Occipital lobe (tissue), 2 donors: Measurements from ENCODE around the gene ROR1. TPM values are rescaled to one million over a fixed set of nuclear protein-coding genes. Genes with fewer than 3 reads are reported as not detected.
"Not testable (repeated sequence)": the region's sequence is repeated elsewhere in the genome, so short reads cannot be mapped to it uniquely, and the experiment has no call there.

ENCODE experiments used
- DNase-seq: peaks from one replicate; lab custom pipeline; 2025; lab: John Stamatoyannopoulos, UW
- total RNA-seq: library from RNA; depleted of rRNA; stranded (reverse); fragments of >200 nt; gene quantifications from one replicate; pipeline ENCODE4 v1.2.3, GENCODE V29; 2014

ROR1 gene
- total RNA-seq, 1 donor from 2014 or later, result 2.5 TPM

- DNase-seq, result no peak
These were observed 18.3 kb downstream of the ROR1 start for GRCh38 chr1:63792152-63792551.

- no peak for DNase-seq
These were observed 20.0 kb downstream of the ROR1 start for GRCh38 chr1:63793741-63794240.

- DNase-seq, result no peak
These were observed 20.5 kb downstream of the ROR1 start for GRCh38 chr1:63794354-63794753.

DNA sequence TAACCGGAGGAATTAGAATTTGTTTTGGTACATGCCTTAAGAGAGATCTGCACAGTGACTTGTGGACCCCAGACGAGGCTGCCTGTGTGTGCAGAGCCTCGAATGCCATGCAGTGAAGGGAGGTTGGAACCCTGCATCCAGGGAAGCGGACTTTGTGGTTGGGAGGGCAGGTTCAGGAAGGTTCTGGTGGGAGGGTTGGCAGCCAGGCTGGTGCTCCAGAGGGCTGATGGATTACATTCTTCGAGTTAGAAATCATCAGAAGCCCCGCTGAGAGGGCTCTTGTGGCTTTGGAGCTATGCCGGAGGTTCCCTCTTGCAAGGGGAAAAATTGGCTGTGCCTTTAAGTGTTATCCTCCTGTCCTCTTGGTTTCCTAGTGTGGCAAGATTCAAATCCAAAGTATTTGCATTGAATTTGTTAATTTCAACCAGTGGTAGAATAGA, 21.1 kb downstream of the ROR1 start:
- DNase-seq, result no peak

GRCh38 chr1:63795455-63795854, 21.6 kb downstream of the ROR1 start:
- no peak for DNase-seq

- no peak for DNase-seq
These were observed 23.4 kb downstream of the ROR1 start for GRCh38 chr1:63797056-63797726.

GRCh38 chr1:63798284-63798683, 24.5 kb downstream of the ROR1 start:
- DNase-seq, result no peak

DNA sequence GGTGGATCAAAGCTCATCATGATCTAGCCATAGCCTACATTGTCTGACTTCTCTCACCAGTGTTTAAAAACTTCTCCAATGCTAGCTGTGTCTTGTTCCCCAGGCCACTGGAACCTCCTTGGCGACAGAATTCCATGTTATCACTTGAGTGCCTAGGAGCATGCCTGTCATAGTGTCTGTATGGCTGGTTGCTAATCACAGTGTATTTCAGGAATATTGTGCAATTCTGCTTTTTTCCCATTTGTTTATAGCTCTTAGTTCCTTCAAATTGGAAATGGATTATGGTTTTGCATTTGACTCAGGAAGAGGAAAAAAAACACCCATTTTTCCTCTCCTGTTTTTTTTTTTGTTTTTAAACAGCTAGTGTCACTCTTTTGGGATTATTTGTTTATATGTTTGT, 25.5 kb downstream of the ROR1 start:
- DNase-seq, result no peak

DNA sequence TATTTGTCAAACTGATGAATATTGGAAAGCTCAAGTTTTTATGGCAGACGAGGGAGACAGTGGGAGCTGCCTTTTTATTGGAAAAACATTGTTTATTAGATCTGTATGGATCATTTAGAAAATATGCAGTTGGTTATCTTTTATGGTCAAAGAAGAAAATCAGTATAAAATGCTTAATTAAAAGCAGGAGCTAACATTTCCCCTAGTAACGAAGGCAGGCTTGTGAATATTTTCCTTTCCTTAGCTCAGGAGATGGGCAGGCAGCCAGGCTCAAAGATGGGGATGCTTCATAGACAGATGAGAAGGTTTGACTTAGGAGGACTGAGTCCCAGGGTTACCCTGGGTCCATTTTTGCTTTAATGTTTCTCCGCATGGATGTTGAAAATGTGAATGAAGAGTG, 26.0 kb downstream of the ROR1 start:
- no peak for DNase-seq

DNA sequence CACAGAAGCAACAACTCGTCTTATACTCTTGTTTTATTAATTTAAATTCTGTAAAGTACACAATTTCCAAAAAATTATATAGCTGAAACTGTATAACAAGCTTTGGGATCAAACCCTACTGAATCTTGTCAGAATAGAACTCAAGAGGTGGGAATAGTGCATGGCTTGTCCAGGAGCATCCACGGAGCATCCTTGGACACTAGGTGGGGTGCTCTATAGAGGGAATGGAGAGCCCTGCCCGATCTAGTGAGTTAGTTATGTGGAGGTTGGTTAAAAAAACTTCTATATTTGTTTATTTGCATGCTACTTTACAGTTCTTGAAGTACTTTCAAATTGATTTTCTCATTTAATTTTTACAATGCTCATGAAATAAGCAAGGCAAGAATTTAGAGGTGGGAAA, 28.3 kb downstream of the ROR1 start:
- DNase-seq, result no peak

DNA sequence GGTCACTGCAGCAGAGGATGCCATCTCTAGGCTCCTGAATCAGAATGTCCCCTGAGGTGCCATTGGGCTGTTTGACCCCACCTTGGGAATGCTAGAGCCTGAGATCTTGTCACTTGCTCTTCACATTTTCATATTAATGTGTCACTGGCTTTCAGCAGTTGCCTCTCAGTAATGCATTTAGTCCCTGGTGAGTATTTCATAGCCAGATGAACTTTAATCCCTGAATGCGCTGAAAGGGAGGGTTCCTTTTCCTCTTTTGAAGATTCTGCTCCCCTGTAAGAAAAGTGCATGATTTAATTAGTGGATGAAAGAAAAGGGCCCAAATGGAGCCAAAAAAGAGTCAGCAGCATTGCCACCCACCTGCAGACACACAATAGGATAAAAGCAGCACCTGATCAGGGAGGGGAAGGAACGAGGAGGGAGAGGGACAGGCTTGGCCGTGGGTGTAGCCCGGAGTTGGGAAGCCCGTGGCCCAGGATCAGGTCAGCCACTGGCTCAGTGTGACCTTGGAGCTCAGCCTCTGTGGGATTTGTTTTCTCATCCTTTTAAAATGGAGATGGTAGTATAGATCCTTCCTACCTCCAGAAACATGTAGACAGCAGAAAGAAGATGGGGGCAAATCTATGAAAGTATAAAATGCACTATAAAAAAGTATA, 31.1 kb downstream of the ROR1 start:
- no peak for DNase-seq

GRCh38 chr1:63807046-63807445, 33.2 kb downstream of the ROR1 start:
- no peak for DNase-seq

DNA sequence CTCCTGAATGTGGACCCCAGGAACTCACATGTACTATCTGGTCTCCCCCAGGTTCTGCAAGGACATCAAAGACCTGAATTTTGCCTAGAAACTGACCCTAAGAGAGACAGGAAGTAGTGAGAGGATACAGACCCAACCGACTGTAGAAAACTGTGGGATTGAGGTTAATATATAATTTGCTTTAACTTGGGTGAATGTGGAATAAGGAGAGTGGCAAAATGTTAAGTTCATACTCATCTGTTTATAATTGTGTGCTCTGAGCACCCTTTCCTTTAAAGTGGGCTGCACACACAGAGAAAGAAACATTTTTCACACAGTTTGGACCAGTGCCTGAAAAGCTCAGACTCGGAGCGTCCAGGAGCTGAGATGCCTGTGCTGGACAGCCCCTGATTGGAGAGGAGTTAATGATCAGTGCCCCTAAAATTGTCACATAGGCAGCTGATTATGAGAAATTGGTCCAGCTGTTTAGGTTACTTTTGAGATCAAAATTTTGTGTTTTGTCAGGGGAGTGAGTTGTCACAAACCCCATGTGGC, 37.2 kb downstream of the ROR1 start:
- DNase-seq, result no peak

- no peak for DNase-seq
These were observed 38.4 kb downstream of the ROR1 start for GRCh38 chr1:63812071-63812700.

- no peak for DNase-seq
These were observed 40.0 kb downstream of the ROR1 start for GRCh38 chr1:63813829-63814277.

DNA sequence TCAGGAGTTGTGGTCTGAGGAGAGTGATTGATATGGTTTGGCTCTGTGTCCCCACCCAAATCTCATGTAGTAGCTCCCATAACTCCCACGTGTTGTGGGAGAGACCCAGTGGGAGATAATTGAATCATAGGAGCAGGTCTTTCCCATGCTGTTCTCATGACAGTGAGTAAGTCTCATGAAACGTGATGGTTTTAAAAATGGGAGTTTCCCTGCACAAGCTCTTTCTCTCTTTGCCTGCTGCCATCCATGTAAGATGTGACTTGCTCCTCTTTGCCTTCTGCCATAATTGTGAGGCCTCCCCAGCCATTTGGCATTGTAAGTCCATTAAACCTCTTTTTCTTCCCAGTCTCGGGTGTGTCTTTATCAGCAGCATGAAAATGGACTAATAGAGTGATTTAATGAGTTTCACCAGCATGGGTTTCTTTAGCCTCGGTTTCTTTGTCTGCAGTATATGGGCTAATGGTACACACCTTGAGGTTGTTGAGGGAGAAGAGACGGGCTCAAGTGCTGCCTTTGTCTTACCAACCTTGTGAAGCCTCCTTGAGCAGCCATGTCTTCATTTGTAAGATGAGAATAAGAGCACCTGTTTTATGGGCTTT, 42.5 kb downstream of the ROR1 start:
- DNase-seq, result not testable (repeated sequence)

- no peak for DNase-seq
These were observed 43.4 kb downstream of the ROR1 start for GRCh38 chr1:63817152-63817667.

DNA sequence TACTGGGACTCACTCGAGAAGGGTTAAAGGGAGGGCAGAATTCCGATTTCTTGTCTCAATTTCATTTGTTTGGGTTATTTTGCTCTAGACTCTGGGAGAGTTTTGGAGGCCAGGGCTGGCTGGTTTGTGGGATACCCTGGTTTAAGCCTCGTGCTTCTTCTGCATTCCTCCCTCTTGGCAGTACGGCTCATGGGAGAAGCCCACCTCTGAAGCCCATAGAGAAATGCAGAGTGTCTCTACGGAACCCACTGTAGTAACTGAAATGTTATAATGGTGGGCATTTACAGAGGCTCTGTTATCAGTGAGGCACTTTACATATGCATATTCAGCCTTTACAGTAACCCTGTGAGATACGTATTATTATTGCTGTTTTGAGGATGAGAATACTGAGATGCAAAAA, 43.9 kb downstream of the ROR1 start:
- no peak for DNase-seq

GRCh38 chr1:63818567-63819325, 44.9 kb downstream of the ROR1 start:
- DNase-seq, result no peak

DNA sequence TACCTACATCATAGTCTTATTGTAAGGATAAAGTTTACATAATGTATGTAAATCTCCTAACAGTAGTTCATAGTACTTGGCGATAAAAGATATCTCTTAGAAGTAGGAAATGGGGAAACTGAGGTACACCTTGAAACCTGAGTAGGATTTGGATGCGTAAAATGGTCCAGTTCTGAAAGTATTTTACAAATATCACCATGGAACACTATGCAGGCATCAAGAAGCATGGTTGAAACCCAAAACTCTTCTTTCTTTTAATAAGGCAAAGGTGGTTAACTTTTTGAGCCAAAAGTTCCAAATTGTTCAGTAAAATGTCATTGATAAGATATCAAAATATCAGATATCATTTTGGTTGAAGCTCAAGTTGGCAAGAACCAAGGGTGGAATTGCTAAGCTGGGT, 46.0 kb downstream of the ROR1 start:
- DNase-seq, result no peak
